HG03558 (cell line): Measurements from ENCODE around the gene SHB.

Experiments used
- ATAC-seq: cut with Tn5 transposase; IDR thresholded peaks from one replicate; pipeline ENCODE4 v1.9.1; 2021; ENCODE audit warnings: moderate number of reproducible peaks; ENCODE audit not compliant: unreplicated experiment; ENCODE audit errors: extremely low read depth

The SHB gene

GRCh38 chr9:37944266-37944650, 124.8 kb downstream of the SHB start:
- ATAC-seq: no peak

- ATAC-seq: no peak
These were observed 125.4 kb downstream of the SHB start for GRCh38 chr9:37943345-37944265.

GRCh38 chr9:37942621-37943344, 126.2 kb downstream of the SHB start:
- ATAC-seq: no peak

- no peak for ATAC-seq
These were observed 127.8 kb downstream of the SHB start for GRCh38 chr9:37941253-37941652.

- no peak for ATAC-seq
These were observed 129.4 kb downstream of the SHB start for GRCh38 chr9:37939575-37940095.

GRCh38 chr9:37938121-37938891, 130.7 kb downstream of the SHB start:
- ATAC-seq: no peak

- no peak for ATAC-seq
These were observed 131.7 kb downstream of the SHB start for GRCh38 chr9:37937366-37937765.

- ATAC-seq: no peak
These were observed 132.1 kb downstream of the SHB start for GRCh38 chr9:37936965-37937364.

- ATAC-seq: no peak
These were observed 132.7 kb downstream of the SHB start for GRCh38 chr9:37936376-37936775.

- ATAC-seq: no peak
These were observed 133.9 kb downstream of the SHB start for GRCh38 chr9:37935096-37935495.

- no peak for ATAC-seq
These were observed 137.4 kb downstream of the SHB start for GRCh38 chr9:37931592-37931991.

GRCh38 chr9:37929441-37929895, 139.6 kb downstream of the SHB start:
- ATAC-seq: no peak

- ATAC-seq: no peak
These were observed 140.2 kb downstream of the SHB start for GRCh38 chr9:37928552-37929430.

GRCh38 chr9:37927601-37928551, 141.2 kb downstream of the SHB start:
- no peak for ATAC-seq

GRCh38 chr9:37927132-37927531, 141.9 kb downstream of the SHB start:
- ATAC-seq: no peak

- ATAC-seq: no peak
These were observed 142.3 kb downstream of the SHB start for GRCh38 chr9:37926737-37927118.

GRCh38 chr9:37925786-37926736, 143.0 kb downstream of the SHB start:
- ATAC-seq: no peak
